GM18951 (cell line): ENCODE measurements around the gene TAC4.

ENCODE experiments used
- POLR2A ChIP-seq: IDR thresholded peaks from 4 replicates; pipeline ENCODE4 v1.6.1; 2011; ENCODE audit warnings: mild to moderate bottlenecking; ENCODE audit not compliant: insufficient read length, insufficient read depth; ENCODE audit errors: extremely low read depth
- in situ Hi-C: fragments of 300-500 bp; cut with MboI; formaldehyde crosslinking; loops from one replicate; pipeline ENCODE4 v1.12.0; 2022; ENCODE audit warnings: low sequenced_read_pairs, mixed read lengths, inconsistent platforms; ENCODE audit not compliant: unreplicated experiment

The TAC4 gene

DNA sequence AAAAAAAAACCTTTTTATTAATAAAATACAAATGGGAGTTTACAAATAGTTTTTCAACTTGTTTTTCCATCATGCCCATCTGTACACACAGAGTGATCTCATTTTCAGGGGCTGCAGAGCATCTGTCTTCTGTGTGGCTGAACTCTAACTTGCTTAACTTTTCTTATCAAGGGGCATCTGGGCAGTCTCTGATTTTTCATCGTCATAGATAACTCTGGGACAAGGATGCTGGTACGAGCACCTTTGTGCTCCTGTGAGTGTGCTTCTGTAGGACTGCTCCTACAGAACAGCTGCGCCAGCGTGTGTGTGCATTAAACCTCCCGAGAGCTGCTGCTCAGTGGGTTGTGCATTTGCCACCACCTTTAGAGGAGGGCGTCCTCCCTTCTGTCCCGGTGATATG is 34.6 kb upstream of the TAC4 start:
- TF ChIP-seq POLR2A: no peak
- in situ Hi-C loops: no loop called here

DNA sequence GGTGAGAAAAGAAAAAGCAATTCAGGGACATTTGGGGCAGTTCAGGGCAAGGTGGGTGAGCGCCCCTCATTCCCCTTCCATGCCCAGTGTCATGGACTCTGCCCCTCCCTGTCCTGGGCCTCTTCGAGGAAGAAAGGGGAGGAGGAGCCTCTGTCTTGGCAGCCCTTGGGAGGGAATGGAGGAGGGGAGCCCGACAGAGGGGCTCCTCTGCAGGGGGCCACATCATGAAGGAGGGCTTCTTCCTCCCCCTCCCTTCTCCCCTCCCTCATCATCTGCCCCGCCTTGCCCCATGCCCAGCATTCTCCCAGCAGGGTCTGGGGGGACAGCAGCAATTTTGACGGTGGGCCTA is 33.2 kb upstream of the TAC4 start:
- no peak for TF ChIP-seq POLR2A
- in situ Hi-C loops: no loop called here

DNA sequence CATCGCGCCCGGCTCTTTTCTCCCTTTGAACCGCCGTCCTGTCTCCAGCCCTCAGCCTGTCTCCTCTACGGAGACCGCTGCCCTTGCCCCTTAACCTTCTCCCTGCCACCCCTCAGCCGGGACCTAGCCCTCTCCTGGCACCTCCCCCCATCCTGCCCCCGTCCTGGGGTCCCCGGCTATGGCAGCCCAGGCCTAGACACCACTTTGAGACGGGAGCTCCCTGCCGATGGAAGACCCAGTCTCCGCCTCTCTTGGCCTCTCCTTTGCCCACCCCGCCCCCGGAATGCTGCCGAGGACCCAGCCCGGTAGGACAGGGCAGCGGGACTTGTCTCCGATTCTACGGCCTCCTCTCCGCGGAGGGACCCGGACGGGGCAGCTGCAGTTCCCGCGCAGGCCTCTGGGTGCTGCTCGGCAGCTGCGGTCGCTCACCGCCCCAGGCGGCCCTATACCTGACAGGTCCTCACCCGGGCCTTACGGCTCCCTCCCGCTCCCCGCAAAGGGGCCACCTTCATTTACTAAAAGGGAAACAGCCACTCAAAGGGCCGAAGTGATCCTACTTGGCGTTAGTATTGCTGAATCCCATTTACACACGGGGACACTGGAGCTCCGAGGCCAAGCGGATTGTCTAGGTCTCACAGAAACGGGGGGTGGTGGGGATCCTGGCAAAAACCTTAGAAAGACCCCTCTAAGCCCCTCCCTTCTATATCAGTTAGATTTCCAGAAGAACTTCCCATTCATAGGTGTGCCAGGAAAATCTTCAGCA is 32.6 kb upstream of the TAC4 start:
- in situ Hi-C loops: no loop called here
- no peak for TF ChIP-seq POLR2A

DNA sequence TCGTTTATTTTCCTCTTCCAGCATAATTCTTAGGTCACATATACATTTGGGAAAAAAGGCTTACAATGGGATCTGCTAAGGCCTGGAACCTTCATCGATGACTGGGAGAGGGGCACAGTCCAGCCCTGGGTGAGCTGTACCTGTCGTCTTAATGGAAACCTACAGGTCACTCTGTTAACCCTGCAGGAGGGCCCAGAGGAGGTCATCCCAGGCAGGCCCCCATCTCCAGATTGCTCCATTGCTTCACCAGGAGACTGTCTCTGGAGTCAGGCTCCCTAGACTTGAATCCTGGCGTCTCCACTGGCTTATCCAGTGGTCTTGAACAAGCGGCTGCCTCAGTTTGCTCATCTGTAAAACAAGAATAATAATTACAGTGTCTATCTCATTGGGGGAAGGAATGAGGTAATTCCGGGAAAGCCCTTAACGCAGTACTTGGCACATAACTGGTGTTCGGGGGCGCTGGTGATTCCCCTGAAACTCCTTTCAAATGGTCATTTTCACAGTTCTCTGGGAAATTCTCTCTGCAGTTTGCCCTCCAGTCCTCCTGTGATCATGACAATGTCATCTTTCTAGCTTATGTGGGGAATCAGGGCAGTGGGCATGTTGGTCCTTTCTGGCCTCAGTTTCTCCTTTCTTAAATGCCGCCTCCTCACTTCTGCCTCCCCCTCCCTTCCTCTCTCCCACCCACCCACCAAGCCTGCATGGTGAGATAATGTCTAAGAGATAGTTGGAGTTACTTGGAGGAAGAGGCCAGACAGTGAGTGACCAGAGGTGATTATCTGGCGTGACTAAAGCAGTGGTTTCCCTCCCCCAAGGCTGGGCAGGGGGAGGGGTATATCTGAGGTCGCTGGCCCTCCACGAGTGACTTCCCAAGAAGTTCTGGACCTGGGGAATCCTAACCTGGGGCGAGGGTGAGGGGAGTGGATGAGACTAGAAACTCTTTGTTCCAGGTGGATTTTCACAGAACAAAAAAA is 31.3 kb upstream of the TAC4 start:
- in situ Hi-C loops: no loop called here
- TF ChIP-seq POLR2A: no peak

DNA sequence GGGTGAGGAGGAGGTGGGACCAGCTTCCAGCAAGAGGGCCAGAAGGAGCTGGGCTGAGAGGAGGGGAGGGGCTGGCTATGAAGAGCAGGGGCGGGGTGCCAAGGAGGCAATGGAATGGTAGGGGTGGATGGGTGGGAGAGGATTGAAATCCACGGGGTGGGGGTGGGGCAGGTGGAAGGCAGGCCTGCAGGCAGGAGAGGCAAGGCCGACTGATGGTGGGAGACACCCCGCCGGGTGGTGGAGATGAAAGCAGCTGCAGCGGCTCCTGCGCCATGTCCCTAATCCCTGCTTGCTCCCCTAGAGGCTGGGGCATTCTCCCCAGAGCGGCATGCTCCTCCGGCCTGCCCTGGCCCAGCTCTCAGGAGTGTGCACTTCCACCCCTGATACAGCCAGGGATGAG is 27.8 kb upstream of the TAC4 start:
- TF ChIP-seq POLR2A: no peak
- in situ Hi-C loops: no loop called here

DNA sequence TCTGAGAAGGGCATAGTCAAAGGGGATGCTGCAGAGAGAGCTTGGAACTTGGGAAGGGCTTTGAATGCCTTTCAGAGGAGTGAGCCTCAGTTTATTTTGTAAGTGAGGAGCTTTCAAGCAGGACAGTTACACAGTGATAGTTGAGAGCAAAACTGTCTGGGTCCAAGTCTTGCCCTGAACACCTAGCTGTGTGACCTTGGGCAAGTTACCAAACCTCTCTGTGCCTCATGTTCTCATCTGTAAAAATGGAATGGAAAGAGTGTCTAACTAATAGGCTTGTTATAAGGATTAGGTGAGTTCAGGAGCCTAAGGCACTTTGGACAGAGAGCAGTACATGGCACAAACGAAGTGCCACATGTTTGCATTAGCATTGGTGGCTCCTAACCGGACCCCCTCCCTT is 27.0 kb upstream of the TAC4 start:
- in situ Hi-C loops: no loop called here
- no peak for TF ChIP-seq POLR2A

DNA sequence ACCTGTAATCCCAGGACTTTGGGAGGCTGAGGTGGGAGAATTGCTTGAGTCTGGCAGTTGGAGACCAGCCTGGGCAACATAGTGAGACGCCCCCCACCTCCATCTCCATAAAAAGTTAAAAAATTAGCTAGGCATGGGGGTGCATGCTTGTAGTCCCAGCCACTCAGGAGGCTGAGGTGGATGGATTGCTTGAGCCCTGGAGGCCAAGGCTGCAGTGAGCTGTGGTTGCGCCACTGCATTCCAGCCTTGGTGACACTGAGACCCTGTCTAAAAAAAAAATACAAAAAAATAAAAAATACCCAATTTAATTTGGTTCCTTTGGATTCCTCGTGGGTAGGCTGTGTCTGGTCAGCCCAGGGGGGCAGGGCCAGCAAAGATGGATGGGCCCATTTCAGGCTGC is 26.1 kb upstream of the TAC4 start:
- TF ChIP-seq POLR2A: no peak
- in situ Hi-C loops: no loop called here

DNA sequence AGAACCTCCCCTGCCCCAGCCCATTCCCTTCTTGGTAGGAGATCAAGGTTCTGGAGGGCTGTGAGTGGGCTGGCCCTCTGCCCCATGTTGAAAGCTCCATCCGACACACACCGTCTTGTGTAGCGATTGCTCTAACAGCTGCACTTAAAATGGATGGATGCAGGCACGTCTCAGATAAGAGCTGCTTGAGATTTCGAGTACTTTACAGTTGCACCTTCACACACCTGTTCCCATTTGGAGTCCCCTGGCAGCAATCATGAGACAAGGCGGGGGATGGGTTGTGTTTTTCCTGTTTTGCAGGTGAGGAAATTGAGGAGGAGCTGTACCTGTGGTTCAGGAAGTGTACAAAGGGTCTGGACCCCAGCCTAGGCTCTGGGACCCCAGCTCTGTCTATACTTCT is 25.6 kb upstream of the TAC4 start:
- in situ Hi-C loops: no loop called here
- no peak for TF ChIP-seq POLR2A

DNA sequence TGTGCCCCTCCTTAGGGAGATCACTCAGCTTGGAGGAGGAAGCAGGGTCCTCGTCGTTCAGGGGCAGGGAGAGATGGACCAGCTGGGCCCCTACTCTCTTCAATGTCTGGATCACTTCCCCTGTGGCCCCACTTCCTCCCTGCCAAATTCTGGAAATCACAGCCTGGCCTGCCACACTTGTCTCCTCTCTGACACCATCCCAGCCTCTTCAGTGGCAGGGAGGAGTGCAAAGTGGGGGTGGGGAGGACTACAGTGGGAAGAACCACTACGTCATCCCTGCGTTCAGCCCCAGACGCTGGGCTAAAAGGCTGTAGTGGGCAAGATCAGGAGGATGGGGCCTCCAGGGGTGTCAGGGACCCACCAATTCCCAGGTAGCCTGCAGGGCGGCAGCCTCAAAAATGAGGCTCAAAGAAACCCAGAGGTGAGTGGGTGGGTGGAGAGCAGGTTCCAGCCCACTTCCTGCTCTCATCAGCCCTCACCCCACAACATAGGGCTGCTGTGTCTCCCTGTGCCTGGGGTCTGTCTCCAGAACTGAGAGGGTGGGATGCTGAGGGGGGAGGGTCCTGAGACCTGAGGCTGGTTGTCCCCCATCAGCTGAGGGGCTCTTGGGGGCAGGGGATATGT is 25.0 kb upstream of the TAC4 start:
- no peak for TF ChIP-seq POLR2A
- in situ Hi-C loops: no loop called here

DNA sequence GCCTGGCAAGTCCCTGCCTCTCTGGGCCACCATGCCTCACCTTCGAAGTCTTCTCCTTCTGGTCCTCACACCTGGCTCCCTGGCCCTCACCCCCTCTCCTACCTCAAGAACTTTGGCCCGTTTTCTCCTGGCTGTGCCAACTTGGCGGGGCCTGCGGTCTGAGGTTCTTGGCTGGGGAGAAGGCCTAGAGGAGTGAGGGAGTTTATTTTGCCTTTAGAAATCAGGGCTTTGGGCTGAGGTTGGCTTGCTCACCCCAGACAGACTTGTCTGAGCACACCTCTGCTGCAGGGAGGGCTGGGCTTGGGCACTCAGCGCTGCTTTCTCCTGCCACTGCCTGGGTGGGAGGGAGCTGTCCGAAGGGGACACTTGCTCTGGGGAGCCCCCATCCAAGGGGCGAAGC is 23.3 kb upstream of the TAC4 start:
- no peak for TF ChIP-seq POLR2A
- in situ Hi-C loops: no loop called here

DNA sequence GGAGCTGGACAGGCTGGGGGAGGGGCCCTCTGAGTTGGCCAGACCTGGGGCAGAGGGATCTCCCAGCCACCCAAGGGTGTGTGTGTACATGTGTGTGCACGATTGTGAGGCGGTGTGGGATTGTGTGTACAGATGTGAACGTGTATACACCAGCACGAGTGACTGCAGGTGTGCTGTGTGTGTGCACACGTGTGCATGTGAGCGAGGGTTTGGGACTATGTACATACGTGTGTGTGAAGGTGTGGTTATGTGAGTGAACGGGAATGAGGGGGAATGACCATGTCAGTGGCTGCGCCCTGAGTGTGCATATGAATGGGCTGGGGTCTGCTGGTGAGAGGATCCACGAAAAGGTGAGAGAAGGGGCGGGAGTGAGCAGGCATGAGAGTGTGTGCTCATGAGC is 22.4 kb upstream of the TAC4 start:
- in situ Hi-C loops: no loop called here
- no peak for TF ChIP-seq POLR2A

DNA sequence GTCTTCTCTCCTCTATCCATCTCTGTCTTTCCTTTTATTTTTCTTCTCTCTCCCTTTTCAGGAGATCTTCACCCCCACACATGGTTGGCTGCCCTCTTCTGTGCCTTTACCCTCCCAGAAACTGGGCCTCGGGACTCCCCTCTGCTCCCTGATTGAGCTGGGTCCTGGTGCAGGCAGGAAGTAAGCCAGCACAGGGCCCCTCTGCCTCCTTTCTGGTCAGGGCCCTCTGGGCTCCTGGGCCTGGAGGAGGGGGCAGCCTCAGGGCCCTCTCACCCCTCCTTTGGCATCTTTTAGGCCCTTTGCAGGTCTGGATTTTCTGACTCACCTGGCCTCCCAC is 21.1 kb upstream of the TAC4 start:
- TF ChIP-seq POLR2A: no peak
- in situ Hi-C loops: loop anchor here (10.0 kb wide), 1 partner anchor 136 kb away; no protein-coding TSS in a partner anchor

DNA sequence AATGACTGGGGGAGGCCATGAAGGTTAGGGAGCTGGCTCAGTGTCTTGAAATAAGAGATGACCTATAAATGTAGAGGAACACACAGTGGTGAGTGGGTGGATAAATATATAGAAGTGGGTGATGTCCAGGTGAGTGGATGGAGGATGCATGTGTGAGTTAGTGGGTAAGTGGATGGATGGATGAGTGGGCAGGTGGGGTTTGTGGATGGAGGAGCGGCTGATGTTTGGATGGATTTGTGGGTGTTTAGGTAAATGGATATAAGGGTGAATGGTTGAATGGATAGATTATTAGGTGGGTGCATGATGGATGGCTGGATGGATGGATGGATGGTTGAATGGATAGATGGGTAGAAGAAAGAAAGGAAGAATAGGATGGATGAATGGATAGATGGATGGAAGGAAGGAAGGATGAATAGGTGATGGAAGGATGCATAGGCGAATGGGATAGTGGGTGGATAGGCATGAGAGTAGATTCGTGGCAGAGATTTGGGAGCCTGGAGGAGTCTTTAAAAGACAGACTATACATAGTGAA is 19.1 kb upstream of the TAC4 start:
- in situ Hi-C loops: loop anchor here (10.0 kb wide), 1 partner anchor 138 kb away; no protein-coding TSS in a partner anchor
- no peak for TF ChIP-seq POLR2A
